CD4-positive, alpha-beta T cell treated with Interleukin-12 subunit alpha and Interleukin-12 subunit beta, for 1 hour (primary cell): ENCODE measurements around the gene CLPTM1L.
A peak's percentile ranks its signal among the peaks of the same experiment; 100 is the strongest.

ENCODE experiments used
- DNase-seq: peaks from one replicate; pipeline ENCODE4 v3.0.0-alpha.2; 2020

Gene CLPTM1L

GRCh38 chr5:1325191-1325741, 19.6 kb downstream of the CLPTM1L start:
- no peak for DNase-seq

- no peak for DNase-seq
Observed at GRCh38 chr5:1324719-1325190, 20.1 kb downstream of the CLPTM1L start.

- DNase-seq: no peak
Observed at GRCh38 chr5:1324301-1324700, 20.6 kb downstream of the CLPTM1L start.

- DNase-seq: no peak
Observed at GRCh38 chr5:1323803-1324173, 21.1 kb downstream of the CLPTM1L start.

GRCh38 chr5:1322955-1323802, 21.7 kb downstream of the CLPTM1L start:
- no peak for DNase-seq

GRCh38 chr5:1322036-1322900, 22.6 kb downstream of the CLPTM1L start:
- no peak for DNase-seq

GRCh38 chr5:1321576-1321975, 23.3 kb downstream of the CLPTM1L start:
- DNase-seq: no peak

GRCh38 chr5:1320436-1321344, 24.2 kb downstream of the CLPTM1L start:
- DNase-seq: no peak

- DNase-seq: no peak
Observed at GRCh38 chr5:1319436-1320256, 25.3 kb downstream of the CLPTM1L start.

- DNase-seq: no peak
Observed at GRCh38 chr5:1318659-1319251, 26.1 kb downstream of the CLPTM1L start.

- DNase-seq: no peak
Observed at GRCh38 chr5:1317921-1318565, 26.9 kb downstream of the CLPTM1L start.

GRCh38 chr5:1316588-1317340, 28.1 kb downstream of the CLPTM1L start:
- DNase-seq: no peak

- DNase-seq: peak; percentile 66
Observed at GRCh38 chr5:1315709-1316587, 29.0 kb downstream of the CLPTM1L start.

GRCh38 chr5:1315018-1315708, 29.7 kb downstream of the CLPTM1L start:
- no peak for DNase-seq

GRCh38 chr5:1314564-1314982, 30.3 kb downstream of the CLPTM1L start:
- no peak for DNase-seq

- peak; percentile 61 for DNase-seq
Observed at GRCh38 chr5:1312993-1313833, 31.7 kb downstream of the CLPTM1L start.

- peak; percentile 49 for DNase-seq
Observed at GRCh38 chr5:1312206-1312605, 32.7 kb downstream of the CLPTM1L start.
